GM19025 (cell line): ENCODE results near the gene TRIM36.

Source experiments
- ATAC-seq: cut with Tn5 transposase; IDR thresholded peaks from one replicate; pipeline ENCODE4 v1.9.1; 2021; ENCODE audit warnings: mild to moderate bottlenecking, low read depth, moderate library complexity; ENCODE audit not compliant: unreplicated experiment

TRIM36 gene

GRCh38 chr5:115166744-115167393, 2.8 kb downstream of the TRIM36 start:
- no peak for ATAC-seq

- ATAC-seq: no peak
These were observed 3.9 kb downstream of the TRIM36 start for GRCh38 chr5:115165790-115166189.

DNA sequence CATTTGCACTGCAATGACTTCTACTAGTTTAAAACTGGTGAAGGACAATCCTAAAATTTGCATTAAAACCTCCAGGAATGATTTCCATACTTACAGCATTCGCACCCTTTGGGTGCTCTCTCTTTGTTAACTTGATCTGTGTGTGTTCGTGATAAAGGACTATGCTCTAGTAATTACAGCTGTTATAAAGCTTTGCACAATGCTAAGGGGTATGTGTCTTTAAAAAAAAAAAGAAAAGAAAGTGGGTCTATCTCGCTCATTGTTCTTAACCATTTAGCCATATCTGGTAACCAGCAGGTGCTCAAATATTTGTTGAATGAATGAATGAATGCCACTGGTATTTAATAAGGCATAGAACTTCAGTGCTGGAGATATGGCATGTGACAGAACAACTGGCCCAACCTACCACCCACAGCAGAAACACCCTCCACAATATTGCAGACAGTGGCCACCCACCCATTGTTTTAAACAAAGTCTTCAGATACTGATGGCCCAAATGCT, 8.7 kb downstream of the TRIM36 start:
- no peak for ATAC-seq

DNA sequence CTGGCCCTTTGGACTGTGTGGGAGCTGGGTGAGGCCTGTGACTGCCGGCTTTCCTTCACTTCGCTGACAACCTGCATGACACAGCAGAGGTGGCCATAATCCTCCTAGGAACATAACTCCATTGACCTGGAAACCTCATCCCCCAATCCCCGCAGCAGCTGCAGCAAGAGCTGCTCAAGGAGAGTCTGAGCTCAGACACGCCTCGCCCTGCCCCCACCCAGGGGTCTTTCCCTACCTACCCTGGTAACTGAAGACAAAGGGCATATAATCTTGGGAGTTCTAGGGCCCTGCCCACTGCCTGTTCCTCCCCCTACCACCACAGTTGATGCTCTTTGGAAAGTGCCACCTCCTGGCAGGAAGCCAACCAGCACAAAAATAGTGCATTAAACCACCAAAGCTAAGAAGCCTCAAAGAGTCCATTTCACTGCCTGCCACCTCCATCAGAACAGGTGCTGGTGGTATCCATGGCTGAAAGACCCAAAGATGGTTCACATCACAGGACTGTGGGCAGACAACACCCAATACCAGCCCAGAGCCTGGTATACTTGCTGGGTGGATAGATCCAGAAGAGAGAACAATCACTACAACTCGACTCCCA, 18.4 kb downstream of the TRIM36 start:
- no peak for ATAC-seq

DNA sequence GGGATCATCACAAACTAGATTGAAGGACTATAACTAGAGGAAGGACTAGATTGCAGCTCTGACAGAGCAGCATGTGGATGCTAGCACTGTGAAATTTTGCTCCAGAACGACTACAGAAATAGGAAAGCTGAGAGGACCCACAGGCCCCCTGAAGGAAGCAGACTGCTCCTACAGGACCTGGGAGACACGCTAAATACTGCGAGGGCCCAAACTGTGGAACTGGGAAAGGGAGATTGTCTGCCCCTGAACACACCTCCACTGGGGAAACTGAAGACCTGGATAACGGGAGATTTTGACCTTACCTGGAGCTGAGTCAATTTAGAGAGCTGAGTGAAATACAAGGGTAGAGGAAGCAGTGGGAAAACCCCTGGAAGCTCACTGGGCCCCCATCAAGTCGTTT, 19.2 kb downstream of the TRIM36 start:
- no peak for ATAC-seq

GRCh38 chr5:115147052-115147451, 22.7 kb downstream of the TRIM36 start:
- ATAC-seq: no peak

GRCh38 chr5:115136294-115136693, 33.4 kb downstream of the TRIM36 start:
- ATAC-seq: no peak

- ATAC-seq: no peak
These were observed 37.2 kb downstream of the TRIM36 start for GRCh38 chr5:115132465-115132864.

GRCh38 chr5:115126303-115126702, 43.4 kb downstream of the TRIM36 start:
- ATAC-seq: no peak

DNA sequence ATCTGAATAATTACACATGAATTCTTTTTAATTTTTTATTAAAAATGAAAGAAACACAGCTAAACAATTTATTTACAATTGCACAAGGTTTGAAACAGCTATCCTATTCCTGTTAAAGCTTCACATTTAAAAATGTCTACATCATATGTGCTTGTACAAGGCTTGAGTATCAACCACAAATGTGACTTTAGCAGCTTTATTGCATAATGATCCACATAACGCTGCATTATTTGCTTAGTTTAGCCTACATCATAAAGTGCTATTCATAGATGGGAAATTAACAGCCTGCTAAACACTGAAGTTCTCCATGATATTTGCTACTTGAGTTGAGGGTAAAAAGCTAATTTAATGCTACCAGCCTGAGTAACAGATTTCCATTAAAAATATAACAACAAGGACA, 45.0 kb downstream of the TRIM36 start:
- ATAC-seq: no peak

DNA sequence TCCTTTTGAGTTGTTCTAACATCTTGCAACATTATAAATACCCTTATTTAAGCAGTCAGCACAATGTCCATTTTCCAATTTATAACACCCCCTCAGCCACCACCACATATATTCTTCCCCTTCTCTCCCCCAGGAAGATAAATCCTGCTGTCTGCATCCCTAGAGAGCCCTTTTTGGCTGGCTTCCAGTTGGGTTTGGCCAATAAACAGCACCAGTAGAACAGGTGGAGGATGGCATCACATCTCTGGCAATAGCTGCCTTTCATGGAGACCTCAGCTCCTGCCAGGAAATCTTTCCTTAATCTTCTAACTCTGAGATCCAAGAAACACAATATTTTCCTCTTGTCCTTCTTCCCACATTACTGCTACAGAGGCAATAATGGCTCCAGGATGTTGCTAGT, 53.7 kb downstream of the TRIM36 start:
- no peak for ATAC-seq

- no peak for ATAC-seq
These were observed 59.9 kb downstream of the TRIM36 start for GRCh38 chr5:115109840-115110239.

DNA sequence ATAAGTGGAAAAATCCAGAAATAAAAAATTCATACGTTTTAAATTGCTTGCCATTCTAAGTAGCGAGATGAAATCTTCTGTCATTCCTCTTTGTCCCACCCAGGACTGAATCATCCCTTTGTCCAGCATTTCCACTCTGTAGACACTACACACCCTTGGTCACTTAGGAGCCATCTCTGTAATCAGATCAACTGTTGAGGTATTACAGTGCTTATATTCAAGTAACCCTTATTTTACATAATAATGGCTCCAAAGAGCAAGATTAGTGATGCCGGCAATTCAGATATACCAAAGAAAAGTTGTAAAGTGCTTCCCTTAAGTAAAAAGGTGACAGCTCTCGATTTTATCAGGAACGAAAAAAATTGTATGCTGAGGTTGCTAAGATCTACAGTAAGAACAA, 60.4 kb downstream of the TRIM36 start:
- ATAC-seq: no peak

- no peak for ATAC-seq
These were observed 69.3 kb downstream of the TRIM36 start for GRCh38 chr5:115100319-115100955.

GRCh38 chr5:115098041-115098702, 71.5 kb downstream of the TRIM36 start:
- ATAC-seq: no peak

DNA sequence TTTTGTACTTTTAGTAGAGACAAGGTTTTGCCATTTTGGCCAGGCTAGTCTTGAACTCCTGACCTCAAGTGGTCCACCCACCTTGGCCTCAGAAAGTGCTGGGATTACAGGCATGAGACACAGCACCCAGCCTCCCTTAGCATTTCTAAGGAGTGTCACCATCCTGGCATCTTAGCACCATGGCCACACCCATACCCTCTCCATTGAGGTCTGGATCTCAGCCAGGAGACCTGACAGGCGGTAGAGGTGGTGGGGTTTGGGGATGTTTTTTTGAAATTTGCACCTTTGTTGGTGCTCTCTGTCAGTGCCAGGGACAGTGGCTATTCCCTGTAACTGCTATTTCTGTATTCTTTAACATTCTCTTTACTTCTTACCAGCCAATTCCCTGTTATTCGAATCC, 72.5 kb downstream of the TRIM36 start:
- no peak for ATAC-seq

DNA sequence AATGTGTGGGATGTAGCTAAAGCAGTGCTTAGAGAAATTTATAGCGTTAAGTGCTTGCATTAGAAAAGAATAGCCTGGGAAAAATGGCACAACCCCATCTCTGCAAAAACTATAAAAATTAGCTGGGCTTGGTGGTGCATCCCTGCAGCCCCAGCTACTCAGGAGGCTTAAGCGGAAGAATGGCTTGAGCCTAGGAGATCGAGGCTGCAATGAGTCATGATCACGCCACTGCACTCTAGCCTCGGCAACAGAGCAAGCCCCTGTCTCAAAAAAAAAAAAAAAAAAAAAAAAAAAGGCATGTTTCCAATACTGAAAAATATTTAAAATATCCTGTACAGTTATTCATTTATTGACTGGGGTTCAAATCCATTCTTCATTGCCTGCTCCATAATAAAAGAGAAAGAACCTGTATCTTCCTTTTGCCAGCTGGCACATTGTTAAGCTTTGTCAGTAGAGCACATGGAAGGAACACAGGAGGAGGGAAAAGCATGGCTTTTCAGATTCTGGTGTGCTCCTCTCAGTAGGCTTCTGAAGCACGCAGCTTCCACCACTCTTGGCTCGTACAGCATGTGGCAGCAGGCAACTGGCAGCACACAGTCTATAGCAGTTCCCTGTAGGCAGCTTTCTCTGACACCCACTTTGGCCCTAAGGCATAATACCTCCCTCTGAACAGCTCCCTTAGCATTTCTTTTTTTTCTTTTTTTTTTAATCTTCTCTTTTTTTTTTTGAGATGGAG, 73.5 kb downstream of the TRIM36 start:
- no peak for ATAC-seq

- no peak for ATAC-seq
These were observed 81.8 kb downstream of the TRIM36 start for GRCh38 chr5:115087951-115088350.

DNA sequence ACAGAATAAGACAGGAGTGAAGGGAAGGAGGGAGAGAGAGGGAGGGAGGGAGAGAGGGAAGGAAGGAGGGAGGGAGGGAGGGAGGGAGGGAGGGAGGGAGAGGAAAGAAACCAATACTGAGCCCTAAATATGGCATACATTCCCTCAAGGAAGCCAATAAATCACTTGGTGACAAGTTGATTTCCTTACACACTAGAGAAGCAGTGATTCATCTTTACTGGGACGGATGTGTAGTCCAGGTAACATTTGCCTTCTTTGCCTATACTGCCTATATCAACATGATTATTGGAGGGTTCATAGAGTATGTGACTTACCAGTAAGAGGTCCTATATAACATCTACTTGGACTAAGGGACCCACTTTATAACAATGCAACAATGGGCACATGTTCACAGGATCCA, 83.2 kb downstream of the TRIM36 start:
- ATAC-seq: no peak

- no peak for ATAC-seq
These were observed 85.4 kb downstream of the TRIM36 start for GRCh38 chr5:115084246-115084793.
